GM18520 (cell line): ENCODE data around the gene CUBN.
"Not testable (repeated sequence)": the region's sequence is repeated elsewhere in the genome, so short reads cannot be mapped to it uniquely, and the experiment has no call there.

Experiments
- ATAC-seq: cut with Tn5 transposase; IDR thresholded peaks from one replicate; pipeline ENCODE4 v1.9.1; 2021; ENCODE audit not compliant: unreplicated experiment

CUBN gene

GRCh38 chr10:16832351-16833080, 297.1 kb downstream of the CUBN start:
- ATAC-seq, result no peak

DNA sequence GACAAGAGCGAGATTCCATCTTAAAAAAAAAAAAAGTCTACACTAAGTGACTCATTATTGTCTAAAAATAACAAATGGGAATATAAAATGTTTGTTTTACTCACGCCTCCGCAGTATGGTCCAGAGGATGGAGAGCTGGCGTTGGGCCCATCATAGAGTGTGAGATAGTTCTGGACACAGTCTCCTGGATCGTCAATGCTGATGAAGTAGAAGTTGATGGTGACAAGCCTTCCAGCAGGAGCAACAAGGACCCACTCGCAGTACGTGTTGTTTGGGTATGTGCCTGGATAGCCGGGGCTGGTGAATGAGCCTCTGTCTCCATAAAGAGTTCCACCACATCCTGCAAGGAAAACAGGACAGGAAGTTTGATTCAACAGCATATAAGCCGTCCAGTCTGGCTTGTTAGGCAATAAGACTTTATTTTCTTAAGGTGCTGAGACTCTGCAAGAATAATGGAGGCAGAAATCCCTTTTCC, 300.9 kb downstream of the CUBN start:
- no peak for ATAC-seq

- ATAC-seq, result peak; percentile 51
Observed at GRCh38 chr10:16828114-16828568, 301.5 kb downstream of the CUBN start.

DNA sequence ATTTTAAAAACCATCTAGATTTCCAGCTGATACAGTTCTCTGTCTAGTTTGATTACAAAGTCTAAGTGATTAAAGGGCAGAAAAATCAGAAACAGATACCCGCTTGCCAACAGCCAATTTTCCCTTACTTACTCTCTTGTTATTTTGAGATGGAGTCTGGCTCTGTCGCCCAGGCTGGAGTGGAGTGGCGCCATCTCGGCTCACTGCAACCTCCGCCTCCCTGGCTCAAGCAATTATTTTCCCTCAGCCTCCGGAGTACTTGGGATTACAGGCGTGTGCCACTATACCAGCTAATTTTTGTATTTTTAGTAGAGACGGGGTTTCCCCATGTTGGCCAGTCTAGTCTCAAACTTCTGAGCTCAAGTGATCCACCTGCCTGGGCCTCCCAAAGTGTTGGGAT, 302.1 kb downstream of the CUBN start:
- ATAC-seq, result not testable (repeated sequence)

GRCh38 chr10:16822726-16823360, 306.8 kb downstream of the CUBN start:
- no peak for ATAC-seq

DNA sequence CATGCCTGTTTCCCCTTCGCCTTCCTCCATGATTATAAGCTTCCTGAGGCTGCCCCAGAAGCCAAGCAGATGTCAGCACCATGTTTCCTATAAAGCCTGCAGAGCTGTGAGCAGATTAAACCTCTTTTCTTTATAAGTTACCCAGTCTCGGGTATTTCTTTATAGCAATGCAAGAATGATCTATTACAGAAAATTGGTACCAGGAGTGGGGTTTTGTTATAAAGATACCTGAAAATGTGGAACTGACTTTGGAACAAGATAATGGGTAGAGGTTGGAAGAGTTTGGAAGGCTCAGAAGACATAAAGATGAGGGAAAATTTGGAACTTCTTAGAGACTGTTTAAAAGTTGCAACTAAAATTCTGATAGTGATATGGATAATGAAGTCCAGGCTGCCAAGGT, 307.6 kb downstream of the CUBN start:
- ATAC-seq, result no peak

DNA sequence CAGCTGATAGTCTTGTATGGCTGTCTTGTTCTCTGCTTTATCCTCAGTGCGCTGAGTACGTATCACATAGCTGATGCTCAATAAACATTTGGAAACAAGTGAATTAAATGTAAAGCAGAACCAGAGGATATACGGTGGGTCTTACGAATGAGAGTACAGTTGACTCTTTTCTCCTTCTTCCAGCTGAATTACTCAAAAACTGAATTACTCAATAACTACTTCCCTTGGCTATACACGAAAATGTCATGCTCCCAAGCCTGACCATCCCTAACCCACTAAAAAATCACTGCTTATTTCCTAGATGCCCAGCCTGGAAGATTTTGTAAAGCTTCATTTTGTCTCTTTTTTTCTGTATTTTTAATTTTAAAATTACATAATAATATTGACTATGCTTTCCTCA, 309.2 kb downstream of the CUBN start:
- ATAC-seq, result no peak

DNA sequence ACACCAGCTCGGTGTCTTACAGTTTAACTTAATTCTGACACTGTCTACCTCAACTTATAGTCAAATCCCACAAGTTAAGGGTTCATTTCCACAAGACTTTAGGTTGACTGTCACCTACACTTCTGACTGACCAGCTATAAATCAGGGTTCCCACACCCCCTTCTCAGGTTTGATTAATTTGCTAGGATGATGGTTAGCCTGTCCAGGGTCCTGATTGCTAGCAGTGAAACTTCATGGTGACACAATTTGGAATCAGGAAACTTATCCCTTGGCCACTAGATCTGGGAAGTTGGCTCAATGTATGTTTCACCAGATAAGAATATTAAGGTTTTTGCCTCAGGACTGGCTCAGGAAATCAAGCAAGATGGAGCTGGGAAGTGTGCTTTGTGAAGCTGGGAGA, 309.6 kb downstream of the CUBN start:
- no peak for ATAC-seq

- no peak for ATAC-seq
Observed at GRCh38 chr10:16819436-16819835, 310.2 kb downstream of the CUBN start.

GRCh38 chr10:16819026-16819425, 310.6 kb downstream of the CUBN start:
- no peak for ATAC-seq

DNA sequence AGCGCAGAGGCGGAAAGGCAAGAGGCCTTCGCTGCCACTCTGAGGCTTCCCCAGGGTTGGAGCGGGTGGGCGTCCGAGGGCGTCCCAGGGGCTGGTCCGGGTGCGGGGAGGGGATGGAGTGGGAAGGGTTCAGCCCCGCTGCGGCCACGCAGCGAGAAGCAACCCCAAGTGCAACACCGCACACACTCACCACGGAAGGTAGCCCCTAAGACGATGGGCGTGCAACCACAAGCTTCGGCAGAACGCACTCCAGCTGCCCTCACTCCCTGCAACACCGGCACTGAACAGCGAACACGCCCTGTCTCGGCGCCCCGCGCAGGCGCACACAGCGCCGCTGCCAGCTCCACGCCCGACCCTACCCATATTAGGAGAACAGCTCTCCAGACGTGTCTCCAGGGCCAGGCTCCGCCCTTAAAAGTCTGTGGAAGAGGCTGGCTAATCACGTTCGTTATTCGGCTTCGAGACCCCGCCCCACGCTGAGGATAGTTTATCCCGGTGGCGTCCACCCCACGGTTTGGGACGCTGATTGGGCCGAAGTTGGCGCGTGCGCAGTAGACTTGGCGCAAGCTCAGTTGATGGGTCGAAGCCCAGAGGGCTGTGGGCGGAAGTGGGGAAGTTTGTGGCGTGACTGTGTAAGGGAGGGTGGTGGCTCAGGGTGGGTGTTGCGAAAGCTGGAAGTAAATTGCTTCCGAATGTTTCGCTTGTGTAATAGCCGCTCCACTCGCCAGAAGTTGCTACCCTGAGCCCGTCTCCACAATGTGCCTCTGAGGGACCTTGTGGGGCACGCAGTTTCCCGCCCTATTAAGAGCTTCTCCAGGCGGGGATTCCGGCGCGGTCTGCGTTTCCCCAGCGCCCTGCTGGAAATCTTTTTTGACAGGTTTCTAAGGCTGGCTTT, 312.2 kb downstream of the CUBN start, which contains the start of gene RSU1:
Gene RSU1, minus strand, starts transcription at position 300 of the 895 bp plus-strand sequence. CDS start 343 bp downstream, outside the sequence.
- peak; percentile 98 for ATAC-seq

GRCh38 chr10:16816830-16817124, 312.8 kb downstream of the CUBN start:
- no peak for ATAC-seq

DNA sequence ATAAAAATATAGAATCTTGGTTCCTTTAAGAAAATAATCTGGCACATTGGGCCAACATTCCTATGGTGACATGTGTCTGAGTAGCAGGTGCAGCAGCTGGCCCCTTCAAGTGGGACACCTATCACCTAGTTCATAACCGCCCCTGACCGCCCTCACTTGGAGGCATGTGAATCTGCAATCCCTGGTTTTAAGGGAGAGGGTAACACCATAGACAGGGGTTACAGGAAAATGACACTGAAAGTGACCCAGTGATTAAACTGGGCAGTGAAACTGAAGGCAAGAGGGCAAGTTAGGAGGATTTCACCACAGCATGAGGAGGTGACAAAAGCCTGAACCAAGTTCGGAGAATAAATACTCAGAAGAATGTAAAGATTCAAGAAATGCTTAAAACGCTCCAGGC, 313.4 kb downstream of the CUBN start:
- ATAC-seq, result no peak

GRCh38 chr10:16814012-16814411, 315.6 kb downstream of the CUBN start:
- ATAC-seq, result no peak

- ATAC-seq, result no peak
Observed at GRCh38 chr10:16812676-16813075, 316.9 kb downstream of the CUBN start.

GRCh38 chr10:16811765-16812164, 317.8 kb downstream of the CUBN start:
- ATAC-seq, result no peak

GRCh38 chr10:16811292-16811691, 318.3 kb downstream of the CUBN start:
- no peak for ATAC-seq

DNA sequence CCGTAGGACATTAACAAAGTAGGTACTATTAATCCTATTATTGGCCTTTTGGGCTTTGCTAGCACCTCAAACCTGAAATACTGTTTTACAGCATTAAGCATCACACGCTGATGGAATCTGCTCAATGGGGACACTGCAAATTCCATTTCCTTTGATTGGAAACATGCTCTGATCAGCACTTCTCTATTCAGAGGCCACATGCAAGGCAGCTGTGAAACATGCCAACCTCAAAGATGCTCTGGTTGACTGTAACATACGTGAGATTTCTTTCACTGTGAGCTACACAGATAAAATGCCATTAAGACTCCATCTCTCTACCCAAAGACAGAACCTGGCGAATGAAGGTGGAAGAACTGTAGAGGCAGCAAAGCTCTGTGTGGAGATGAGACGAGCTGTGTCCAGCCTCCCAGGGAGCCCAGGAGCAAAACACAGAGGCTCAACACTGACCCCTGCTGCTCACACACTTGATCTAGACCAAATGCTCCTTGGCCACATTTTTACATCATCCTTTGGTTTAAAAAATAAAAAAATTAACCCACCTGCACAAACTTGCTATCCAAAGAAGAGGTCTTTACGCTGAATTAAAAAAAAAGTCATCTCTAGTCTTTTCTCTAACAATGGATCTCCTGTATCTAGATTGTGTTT, 320.4 kb downstream of the CUBN start:
- peak; percentile 49 for ATAC-seq

DNA sequence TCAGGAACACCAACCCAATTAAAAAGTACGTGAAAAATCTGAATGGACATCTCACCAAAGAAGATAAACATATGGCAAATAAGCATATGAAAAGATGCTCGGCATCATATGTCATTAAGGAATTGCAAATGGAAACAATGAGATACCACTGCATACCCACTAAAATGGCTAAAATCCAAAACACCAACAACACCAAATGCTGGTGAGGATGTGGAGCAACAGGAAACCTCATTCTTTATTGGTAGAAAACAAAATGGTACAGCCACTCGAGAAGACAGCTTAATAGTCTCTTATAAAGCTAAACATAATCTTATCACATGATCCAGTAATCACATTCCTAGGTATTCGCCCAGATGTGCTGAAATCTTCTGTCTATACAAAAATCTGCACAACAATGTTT, 325.5 kb downstream of the CUBN start:
- ATAC-seq, result no peak

DNA sequence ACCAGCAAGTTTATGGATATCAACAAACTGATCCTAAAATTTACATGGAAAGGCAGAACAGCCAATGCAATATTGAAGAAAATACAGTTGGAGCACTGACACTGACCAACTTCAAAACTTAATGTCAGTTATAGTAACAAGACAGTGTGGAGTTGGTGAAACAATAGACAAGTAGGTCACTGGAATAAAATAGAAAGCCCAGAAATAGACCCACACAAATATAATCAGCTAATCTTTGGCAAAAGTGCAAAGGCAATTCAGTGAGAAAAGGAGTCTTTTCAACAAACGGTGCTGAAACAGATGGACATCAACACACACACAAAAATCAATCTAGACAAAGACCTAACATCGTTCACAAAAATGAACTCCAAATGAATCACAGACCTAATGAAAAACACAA, 326.1 kb downstream of the CUBN start:
- ATAC-seq, result no peak

DNA sequence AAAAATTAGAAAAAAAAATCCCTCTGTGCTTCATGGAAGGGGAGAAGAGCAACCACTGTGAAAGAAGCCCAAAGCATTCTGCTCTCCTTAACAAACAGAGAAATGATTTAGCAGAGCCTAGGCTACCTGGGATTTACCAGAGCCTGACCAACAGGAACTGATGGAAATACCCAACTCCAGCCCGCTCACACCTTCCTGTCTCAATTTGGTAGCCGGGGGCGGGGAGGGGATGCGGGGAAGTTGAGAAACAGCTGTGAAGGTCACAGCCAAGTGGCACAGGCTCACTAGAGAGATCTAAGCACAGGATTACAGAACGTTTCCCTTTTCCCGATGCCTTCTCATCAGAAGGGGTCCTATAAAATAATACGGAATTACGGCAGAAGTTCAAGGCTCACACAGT, 330.0 kb downstream of the CUBN start:
- ATAC-seq, result peak; percentile 72
